Measurements from ENCODE around the gene VCAN. TPM values are rescaled to one million over a fixed set of nuclear protein-coding genes. Genes with fewer than 3 reads are reported as not detected.

VCAN gene
- total RNA-seq, 1 donor from 2014 or later: 133 TPM

GRCh38 chr5:83614841-83615240 is 143.3 kb downstream of the VCAN start:
- Histone ChIP-seq H3K9me3 (peaks cover 8% of the 10 kb centered on the region), H3K36me3 (no peaks in the 10 kb centered on the region), H3K4me1 (no peaks in the 10 kb centered on the region), H3K27ac (no peak overlapping the region), H3K27me3 (ENCODE audit: low read depth) (no peaks in the 10 kb centered on the region), H3K4me3 (no peak overlapping the region)
- intact Hi-C loops (cut with DNase I): no loop called here
- DNase-seq: no peak
- TF ChIP-seq CTCF (IDR thresholded peaks at IDR 0.05): no peak
- no peak for ATAC-seq

DNA sequence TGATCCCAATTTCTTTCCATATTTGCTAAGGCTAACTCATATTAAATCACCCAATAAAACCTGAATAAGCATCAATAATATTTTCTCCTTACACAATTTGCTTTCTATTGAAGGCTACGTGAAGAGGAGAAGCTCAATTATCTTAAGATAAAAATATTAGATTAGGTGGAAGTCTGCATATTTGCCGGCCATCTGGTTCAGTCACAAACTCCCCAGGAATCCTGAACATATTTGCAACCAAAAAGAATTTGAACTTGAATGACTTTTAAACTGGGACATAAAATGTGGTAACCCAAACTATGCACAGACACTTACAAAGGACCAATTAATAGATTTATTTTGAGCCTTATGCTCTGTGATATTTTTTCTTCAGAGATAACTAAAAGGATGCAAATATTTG is 156.8 kb downstream of the VCAN start:
- intact Hi-C loops (cut with DNase I): no loop called here
- no peak overlapping the region for H3K4me3 ChIP-seq
- no peaks in the 10 kb centered on the region for H3K36me3 ChIP-seq
- DNase-seq (no peak), ATAC-seq (no peak)
- no peak overlapping the region for H3K27ac ChIP-seq
- no peaks in the 10 kb centered on the region for H3K9me3 ChIP-seq
- TF ChIP-seq CTCF (IDR thresholded peaks at IDR 0.05): no peak
- H3K27me3 ChIP-seq (ENCODE audit: low read depth): no peaks in the 10 kb centered on the region
- H3K4me1 ChIP-seq: no peaks in the 10 kb centered on the region

Other genes with a start within 250 kb of the VCAN start
- gene HAPLN1, start 249.1 kb downstream of the VCAN start, total RNA-seq: 0.21 TPM

Measured in lower lobe of right lung (tissue), 2 donors.